ENCODE results near the gene SLC2A4RG.

DNA sequence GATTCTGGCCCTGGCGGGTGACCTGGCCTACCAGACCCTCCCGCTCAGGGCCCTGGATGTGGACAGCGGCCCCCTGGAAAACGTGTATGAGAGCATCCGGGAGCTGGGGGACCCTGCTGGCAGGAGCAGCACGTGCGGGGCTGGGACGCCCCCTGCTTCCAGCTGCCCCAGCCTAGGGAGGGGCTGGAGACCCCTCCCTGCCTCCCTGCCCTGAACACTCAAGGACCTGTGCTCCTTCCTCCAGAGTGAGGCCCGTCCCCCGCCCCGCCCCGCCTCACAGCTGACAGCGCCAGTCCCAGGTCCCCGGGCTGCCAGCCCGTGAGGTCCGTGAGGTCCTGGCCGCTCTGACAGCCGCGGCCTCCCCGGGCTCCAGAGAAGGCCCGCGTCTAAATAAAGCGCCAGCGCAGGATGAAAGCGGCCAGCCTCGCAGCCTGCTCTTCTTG is 868 bp upstream of the SLC2A4RG start:
- TF ChIP-seq POLR2A (IDR thresholded peaks at IDR 0.05; ENCODE audit: borderline replicate concordance, extremely low read depth, insufficient read depth, insufficient read length) (no peak), YY1 (IDR thresholded peaks at IDR 0.05; ENCODE audit: extremely low read depth, insufficient replicate concordance, low read depth, low read length) (no peak), CTCF (IDR thresholded peaks at IDR 0.05 in 2 of 3, conservative IDR thresholded peaks at IDR 0.05 in 1 of 3; ENCODE audit: borderline replicate concordance in 1 of 3, insufficient read depth in 1 of 3, low read depth in 2 of 3, low read length in 2 of 3) (no peak), EZH2 (IDR thresholded peaks at IDR 0.05) (no peak), RAD21 (IDR thresholded peaks at IDR 0.05; ENCODE audit: low read depth) (no peak), POLR2AphosphoS5 (IDR thresholded peaks at IDR 0.05; ENCODE audit: low read depth, low read length) (no peak)

Data from HCT116 (cell line).